ENCODE results near the gene ARPC1B. TPM values are rescaled to one million over a fixed set of nuclear protein-coding genes. Genes with fewer than 3 reads are reported as not detected.
"Not testable (repeated sequence)": the region's sequence is repeated elsewhere in the genome, so short reads cannot be mapped to it uniquely, and the experiment has no call there.

ARPC1B gene
- total and polyA plus RNA-seq, 2 donors (not counting 1 experiment from before 2014, with no cell fraction given) = 245 to 394 TPM

DNA sequence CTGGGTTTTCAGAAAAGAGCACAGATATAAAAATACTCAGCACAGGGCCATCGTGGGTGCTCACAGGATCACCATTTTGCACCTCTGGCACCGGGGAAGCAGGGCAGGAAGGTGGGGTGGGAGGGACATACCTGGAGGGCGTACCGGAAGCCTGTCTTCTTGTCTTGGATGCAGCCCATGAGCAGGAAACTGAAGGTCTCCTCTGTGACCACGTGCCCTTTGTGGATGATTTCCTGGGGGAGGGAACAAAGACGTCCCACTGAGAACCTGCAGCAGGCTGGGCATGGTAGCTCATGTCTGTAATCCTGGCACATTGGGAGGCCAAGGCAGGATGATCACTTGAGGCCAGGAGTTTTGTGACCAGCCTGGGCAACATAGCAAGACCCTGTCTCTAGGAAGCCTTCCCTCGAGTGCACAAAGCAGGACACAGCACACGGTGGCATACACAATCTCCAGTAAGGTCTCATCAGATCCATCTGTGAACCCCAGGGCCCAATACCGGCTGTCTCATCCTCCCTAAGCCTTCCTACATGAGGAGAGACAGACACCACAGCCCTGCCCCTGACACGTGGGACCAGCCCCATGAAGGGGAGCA lies 54.5 kb downstream of the ARPC1B start:
- Histone ChIP-seq H4K20me1 (ENCODE audit: control insufficient read depth, extremely low read depth, insufficient read depth, low read length) (no peaks in the 10 kb centered on the region), H3K9ac (ENCODE audit: insufficient read depth, low read length) (no peak overlapping the region), H3K4me2 (ENCODE audit: extremely low read depth, insufficient read depth, low read length) (no peak overlapping the region), H3K4me1 (ENCODE audit: control insufficient read depth, extremely low read depth, insufficient read depth, low read length) (no peaks in the 10 kb centered on the region), H3K27ac (ENCODE audit: insufficient read depth, low read length) (no peak overlapping the region), H3K79me2 (ENCODE audit: control insufficient read depth, insufficient read depth, low read length) (no peaks in the 10 kb centered on the region), H3K36me3 (ENCODE audit: control insufficient read depth, insufficient read depth, low read length) (peaks cover 18% of the 10 kb centered on the region), H2AFZ (ENCODE audit: low read length) (no peak overlapping the region), H3K27me3 (ENCODE audit: control insufficient read depth, insufficient read depth, low read length) (no peaks in the 10 kb centered on the region), H3K4me3 (replicated peaks in 1 of 4; ENCODE audit: control extremely low read depth in 1 of 4, insufficient read depth in 1 of 4, low read depth in 3 of 4, low read length in 4 of 4) (no peak overlapping the region), H3K9me3 (ENCODE audit: control insufficient read depth, insufficient read depth, low read depth, low read length) (no peaks in the 10 kb centered on the region)
- no peak for TF ChIP-seq EZH2 (IDR thresholded peaks at IDR 0.05; ENCODE audit: low read length, missing control alignments)
- TF ChIP-seq, protein P1, sequence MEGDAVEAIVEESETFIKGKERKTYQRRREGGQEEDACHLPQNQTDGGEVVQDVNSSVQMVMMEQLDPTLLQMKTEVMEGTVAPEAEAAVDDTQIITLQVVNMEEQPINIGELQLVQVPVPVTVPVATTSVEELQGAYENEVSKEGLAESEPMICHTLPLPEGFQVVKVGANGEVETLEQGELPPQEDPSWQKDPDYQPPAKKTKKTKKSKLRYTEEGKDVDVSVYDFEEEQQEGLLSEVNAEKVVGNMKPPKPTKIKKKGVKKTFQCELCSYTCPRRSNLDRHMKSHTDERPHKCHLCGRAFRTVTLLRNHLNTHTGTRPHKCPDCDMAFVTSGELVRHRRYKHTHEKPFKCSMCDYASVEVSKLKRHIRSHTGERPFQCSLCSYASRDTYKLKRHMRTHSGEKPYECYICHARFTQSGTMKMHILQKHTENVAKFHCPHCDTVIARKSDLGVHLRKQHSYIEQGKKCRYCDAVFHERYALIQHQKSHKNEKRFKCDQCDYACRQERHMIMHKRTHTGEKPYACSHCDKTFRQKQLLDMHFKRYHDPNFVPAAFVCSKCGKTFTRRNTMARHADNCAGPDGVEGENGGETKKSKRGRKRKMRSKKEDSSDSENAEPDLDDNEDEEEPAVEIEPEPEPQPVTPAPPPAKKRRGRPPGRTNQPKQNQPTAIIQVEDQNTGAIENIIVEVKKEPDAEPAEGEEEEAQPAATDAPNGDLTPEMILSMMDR (conservative IDR thresholded peaks at IDR 0.05 in 1 of 2, IDR thresholded peaks at IDR 0.05 in 1 of 2; ENCODE audit: low read depth in 1 of 2, low read length in 2 of 2) = no peak
- DNase-seq (ENCODE audit: low read depth in 2 of 2) = no peak

DNA sequence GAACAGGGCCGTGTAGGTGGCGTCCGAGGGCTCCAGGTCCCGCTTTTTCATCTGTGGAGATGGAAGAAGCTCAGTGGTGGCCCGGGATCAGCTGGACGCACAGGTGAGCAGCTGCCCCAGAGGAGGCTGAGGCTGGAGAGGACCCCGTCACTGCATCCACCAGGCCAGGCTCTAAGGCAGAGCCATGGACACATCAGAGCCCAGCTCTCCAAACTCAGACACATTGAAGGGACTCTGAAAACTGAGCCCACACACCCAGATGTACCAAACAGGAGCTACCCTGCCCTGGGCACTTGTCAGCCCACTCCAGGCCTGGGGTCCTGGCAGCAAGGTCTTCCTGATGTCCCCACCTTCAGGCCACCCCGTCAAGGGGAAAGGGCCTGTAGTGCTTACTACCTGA lies 55.2 kb downstream of the ARPC1B start:
- H3K36me3 ChIP-seq (ENCODE audit: control insufficient read depth, insufficient read depth, low read length) = peaks cover 12% of the 10 kb centered on the region
- no peak overlapping the region for H3K4me2 ChIP-seq (ENCODE audit: extremely low read depth, insufficient read depth, low read length)
- no peak overlapping the region for H3K9ac ChIP-seq (ENCODE audit: insufficient read depth, low read length)
- no peaks in the 10 kb centered on the region for H3K4me1 ChIP-seq (ENCODE audit: control insufficient read depth, extremely low read depth, insufficient read depth, low read length)
- no peaks in the 10 kb centered on the region for H3K9me3 ChIP-seq (ENCODE audit: control insufficient read depth, insufficient read depth, low read depth, low read length)
- no peaks in the 10 kb centered on the region for H4K20me1 ChIP-seq (ENCODE audit: control insufficient read depth, extremely low read depth, insufficient read depth, low read length)
- DNase-seq (ENCODE audit: low read depth in 2 of 2) = no peak
- H3K79me2 ChIP-seq (ENCODE audit: control insufficient read depth, insufficient read depth, low read length) = no peaks in the 10 kb centered on the region
- TF ChIP-seq, protein P1 (conservative IDR thresholded peaks at IDR 0.05 in 1 of 2, IDR thresholded peaks at IDR 0.05 in 1 of 2; ENCODE audit: low read depth in 1 of 2, low read length in 2 of 2) = no peak
- TF ChIP-seq EZH2 (IDR thresholded peaks at IDR 0.05; ENCODE audit: low read length, missing control alignments) = no peak
- H3K27me3 ChIP-seq (ENCODE audit: control insufficient read depth, insufficient read depth, low read length) = no peaks in the 10 kb centered on the region
- no peak overlapping the region for H2AFZ ChIP-seq (ENCODE audit: low read length)
- H3K4me3 ChIP-seq (replicated peaks in 1 of 4; ENCODE audit: control extremely low read depth in 1 of 4, insufficient read depth in 1 of 4, low read depth in 3 of 4, low read length in 4 of 4) = no peak overlapping the region
- no peak overlapping the region for H3K27ac ChIP-seq (ENCODE audit: insufficient read depth, low read length)

DNA sequence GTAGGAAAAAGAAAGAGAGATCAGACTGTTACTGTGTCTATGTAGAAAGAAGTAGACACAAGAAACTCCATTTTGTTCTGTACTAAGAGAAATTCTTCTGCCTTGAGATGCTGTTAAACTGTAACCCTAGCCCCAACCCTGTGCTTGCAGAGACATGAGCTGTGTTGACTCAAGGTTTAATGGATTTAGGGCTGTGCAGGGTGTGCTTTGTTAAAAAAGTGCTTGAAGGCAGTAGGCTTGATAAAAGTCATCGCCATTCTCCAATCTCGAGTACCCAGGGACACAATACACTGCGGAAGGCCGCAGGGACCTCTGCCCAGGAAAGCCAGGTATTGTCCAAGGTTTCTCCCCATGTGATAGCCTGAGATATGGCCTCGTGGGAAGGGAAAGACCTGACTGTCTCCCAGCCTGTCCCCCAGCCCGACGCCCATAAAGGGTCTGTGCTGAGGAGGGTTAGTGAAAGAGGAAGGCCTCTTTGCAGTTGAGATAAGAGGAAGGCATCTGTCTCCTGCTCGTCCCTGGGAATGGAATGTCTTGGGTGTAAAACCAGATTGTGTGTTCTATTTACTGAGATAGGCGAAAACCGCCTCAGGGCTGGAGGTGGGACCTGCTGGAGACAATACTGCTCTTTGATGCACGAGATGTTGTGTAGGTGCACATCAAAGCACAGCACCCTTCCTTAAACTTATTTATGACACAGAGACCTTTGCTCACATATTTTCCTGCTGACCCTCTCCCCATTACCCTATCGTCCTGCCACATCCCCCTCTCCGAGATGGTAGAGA lies 57.4 kb downstream of the ARPC1B start:
- not testable (repeated sequence) for H3K9ac ChIP-seq (ENCODE audit: insufficient read depth, low read length); H4K20me1 ChIP-seq (ENCODE audit: control insufficient read depth, extremely low read depth, insufficient read depth, low read length); H3K9me3 ChIP-seq (ENCODE audit: control insufficient read depth, insufficient read depth, low read depth, low read length); H3K36me3 ChIP-seq (ENCODE audit: control insufficient read depth, insufficient read depth, low read length); H3K4me3 ChIP-seq (replicated peaks in 1 of 4; ENCODE audit: control extremely low read depth in 1 of 4, insufficient read depth in 1 of 4, low read depth in 3 of 4, low read length in 4 of 4); H3K4me1 ChIP-seq (ENCODE audit: control insufficient read depth, extremely low read depth, insufficient read depth, low read length); H3K4me2 ChIP-seq (ENCODE audit: extremely low read depth, insufficient read depth, low read length); H3K27me3 ChIP-seq (ENCODE audit: control insufficient read depth, insufficient read depth, low read length); H2AFZ ChIP-seq (ENCODE audit: low read length); DNase-seq (ENCODE audit: low read depth in 2 of 2); H3K27ac ChIP-seq (ENCODE audit: insufficient read depth, low read length); H3K79me2 ChIP-seq (ENCODE audit: control insufficient read depth, insufficient read depth, low read length)

All from fibroblast of lung (primary cell).